Activated CD8-positive, alpha-beta memory T cell treated with anti-CD3 and anti-CD28 coated beads for 36 hours (primary cell): ENCODE results near the gene INPP5E. TPM values are rescaled to one million over a fixed set of nuclear protein-coding genes. Genes with fewer than 3 reads are reported as not detected.
"Not testable (repeated sequence)": the region's sequence is repeated elsewhere in the genome, so short reads cannot be mapped to it uniquely, and the experiment has no call there.

ENCODE experiments used
- CTCF ChIA-PET: fragments of 350-600 bp; sonication (Branson Sonifier 250); formaldehyde crosslinking; loops from one replicate; lab custom pipeline; 2021; ENCODE audit warnings: antibody characterized with exemption; lab: Charles Lee
- POLR2A ChIA-PET: fragments of 350-600 bp; sonication (Branson Sonifier 250); formaldehyde crosslinking; loops from one replicate; lab custom pipeline; 2021; ENCODE audit warnings: antibody characterized with exemption; lab: Charles Lee
- total RNA-seq, 2 experiments: library from RNA; stranded (reverse); gene quantifications; one replicate each; pipeline ENCODE4 v1.2.3, GENCODE V29; 2021

INPP5E gene
- total RNA-seq, 2 experiments from 2014 or later, result 15.9 to 16.5 TPM

DNA sequence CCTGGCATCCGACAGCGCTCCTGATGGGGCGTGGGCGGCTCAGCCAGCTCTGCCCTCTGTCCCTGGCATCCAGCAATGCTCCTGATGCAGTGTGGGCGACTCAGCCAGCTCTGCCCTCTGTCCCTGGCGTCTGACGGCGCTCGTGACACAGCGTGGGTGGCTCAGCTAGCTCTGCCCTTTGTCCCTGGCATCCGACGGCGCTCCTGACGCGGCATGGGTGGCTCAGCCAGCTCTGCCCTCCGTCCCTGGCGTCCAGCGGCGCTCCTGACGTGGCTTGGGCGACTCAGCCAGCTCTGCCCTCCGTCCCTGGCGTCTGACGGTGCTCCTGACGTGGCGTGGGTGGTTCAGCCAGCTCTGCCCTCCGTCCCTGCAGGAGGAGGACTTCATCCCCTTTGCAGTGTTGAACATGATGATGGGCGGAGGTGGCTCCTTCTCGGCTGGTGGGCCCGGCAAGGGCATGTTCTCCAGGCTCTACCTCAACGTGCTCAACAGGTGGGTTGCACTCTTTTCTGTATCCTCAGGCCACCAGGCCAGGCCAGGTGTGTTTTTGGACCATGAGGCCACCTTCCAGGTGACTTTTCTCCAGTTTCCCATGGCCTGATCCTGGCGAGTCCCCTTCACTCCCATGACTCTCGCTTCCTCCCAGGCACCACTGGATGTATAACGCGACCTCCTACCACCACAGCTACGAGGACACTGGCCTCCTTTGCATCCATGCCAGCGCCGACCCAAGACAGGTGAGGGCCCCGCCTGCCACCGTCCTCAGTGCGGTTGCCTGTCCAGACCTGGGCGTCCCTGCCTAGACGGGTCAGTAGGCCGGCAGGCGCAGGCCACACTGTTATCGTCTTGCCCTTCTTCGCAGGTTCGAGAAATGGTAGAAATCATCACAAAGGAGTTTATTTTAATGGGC is 21.2 kb downstream of the INPP5E start:
- POLR2A ChIA-PET, result interaction anchor here (0.5 to 1.1 kb wide), 2 partner anchors 9 to 26 kb away, joined by 3 to 4 read pairs; no protein-coding TSS in a partner anchor
- CTCF ChIA-PET, result no interaction called here

DNA sequence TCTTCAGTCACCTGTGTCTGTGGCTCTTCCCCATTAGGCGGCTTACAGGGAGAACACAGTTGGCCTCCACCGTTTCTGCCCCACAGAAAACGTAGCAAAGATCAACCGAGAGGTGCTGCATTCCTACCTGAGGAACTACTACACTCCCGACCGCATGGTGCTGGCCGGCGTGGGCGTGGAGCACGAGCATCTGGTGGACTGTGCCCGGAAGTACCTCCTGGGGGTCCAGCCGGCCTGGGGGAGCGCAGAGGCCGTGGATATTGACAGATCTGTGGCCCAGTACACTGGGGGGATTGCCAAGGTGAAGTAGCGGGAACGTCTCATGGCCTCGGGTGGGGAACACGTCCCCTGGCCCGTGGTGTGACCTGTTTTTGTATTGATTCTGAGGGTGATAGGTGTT is 22.7 kb downstream of the INPP5E start:
- POLR2A ChIA-PET, result no interaction called here

DNA sequence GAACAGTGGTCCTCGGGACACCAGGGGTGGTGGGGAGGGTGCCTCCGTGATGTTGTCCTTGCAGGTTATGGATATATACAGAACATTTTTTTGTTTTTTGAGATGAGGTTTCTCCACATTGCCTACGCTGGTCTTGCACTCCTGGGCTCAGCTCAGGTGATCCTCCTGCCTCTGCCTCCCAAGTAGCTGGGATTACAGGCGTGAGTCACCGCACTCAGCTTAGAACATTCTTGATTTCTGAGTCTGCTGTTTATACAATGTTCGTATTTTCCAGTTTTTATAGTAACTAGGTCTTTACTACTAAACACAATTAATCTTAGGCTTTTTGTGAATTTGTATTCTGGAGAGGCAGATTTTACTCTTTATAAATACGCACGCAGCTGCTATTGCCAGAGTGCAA is 23.2 kb downstream of the INPP5E start:
- CTCF ChIA-PET, result no interaction called here
- POLR2A ChIA-PET, result no interaction called here

More for the DNA sequence above, 22.7 kb downstream of the INPP5E start:
- CTCF ChIA-PET, result interaction anchor here (0.5 kb wide), 1 partner anchor 84 kb away, joined by 4 read pairs; no protein-coding TSS in a partner anchor

DNA sequence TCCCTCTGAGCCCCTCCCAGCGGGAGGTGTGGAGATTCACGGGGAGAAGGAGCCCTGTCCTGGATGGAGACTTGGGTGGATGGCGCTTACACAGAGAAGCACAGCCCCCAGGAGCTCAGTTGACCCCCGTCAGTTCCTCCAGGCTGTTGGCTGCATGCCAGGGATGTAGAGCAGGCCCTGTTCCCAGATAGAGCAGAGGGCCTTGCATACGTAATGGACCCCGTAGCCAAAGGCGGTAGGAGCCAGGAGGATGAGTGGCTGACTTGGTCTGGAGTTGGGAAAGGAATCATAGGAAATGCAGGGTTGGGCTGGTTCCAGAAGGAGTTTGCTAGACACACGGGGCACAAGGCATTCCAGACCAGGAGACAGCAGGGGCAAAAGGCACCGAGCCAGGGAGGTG is 26.7 kb downstream of the INPP5E start:
- ChIA-PET POLR2A (no interaction called here), CTCF (interaction anchor here (1.5 kb wide), 1 partner anchor 9 kb away, joined by 4 read pairs; no protein-coding TSS in a partner anchor)

DNA sequence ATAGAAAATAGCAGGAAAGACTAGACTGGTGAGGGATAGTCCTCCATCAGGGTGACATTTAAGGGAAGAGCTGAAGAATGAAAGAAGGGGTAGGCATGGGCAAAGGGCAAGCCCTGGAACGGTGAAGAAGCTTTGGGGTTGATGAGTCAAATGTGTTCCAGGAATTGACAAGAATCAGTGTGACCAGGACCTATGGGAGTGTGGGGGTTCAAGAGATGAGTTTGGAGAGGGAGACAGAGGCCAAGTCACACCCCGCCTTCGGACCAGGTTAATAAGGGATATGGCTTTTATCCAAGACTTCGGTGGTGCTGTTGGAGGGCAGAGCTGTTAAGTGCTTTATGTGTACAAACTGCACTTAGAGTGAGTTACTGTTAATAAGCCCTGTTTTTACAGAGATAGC is 28.3 kb downstream of the INPP5E start:
- POLR2A ChIA-PET, result no interaction called here
- CTCF ChIA-PET, result interaction anchor here (1.5 to 3.5 kb wide), 2 partner anchors 11 to 27 kb away, joined by 4 to 24 read pairs; partner anchors contain the start of gene SNAPC4

DNA sequence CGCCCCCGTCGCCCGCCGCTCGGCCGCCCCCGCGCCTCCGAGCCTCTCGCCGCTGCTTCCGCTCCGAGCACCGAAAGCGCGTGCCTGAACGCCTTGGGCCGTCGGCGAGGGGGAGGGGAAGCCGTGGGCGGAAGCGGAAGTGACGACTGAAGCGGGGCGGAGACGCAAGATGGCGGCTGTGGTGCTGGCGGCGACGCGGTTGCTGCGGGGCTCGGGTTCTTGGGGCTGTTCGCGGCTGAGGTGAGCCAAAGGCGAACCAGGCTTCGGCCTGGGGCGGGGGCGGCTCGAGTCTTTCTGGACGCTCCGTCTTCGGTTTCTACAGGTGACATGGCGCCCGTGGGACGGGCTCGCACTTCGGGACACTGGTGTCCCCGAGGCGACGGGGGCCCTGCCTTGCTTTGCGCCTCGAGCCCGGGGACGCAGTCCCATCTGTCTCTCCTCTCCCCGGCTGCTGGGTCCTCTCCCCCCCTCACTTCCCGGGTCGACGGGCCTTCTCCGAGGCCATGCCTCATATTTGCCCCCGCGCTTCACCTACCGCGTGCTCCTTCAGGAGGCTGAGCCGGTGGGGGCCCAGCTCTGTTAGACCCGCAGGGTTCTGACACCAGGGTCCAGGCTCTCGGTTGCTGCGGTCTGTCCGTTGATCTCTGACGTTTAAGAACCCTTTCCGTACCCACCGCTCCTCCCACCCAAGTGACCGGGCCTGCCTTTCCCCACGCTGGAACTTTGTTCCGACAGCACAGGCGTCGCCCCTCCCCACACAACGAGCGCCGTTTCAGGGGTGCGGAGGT is 29.0 kb downstream of the INPP5E start, which contains the start of the genes ENTR1 and PMPCA:
Gene ENTR1, minus strand, starts transcription at position 115 of the 788 bp plus-strand sequence. CDS start 217 bp downstream, outside the sequence.
Gene PMPCA, plus strand, starts transcription at position 159 of the 788 bp plus-strand sequence. Its CDS starts 11 bp downstream, at position 170.
- CTCF ChIA-PET, result interaction anchor here (3.5 kb wide), 1 partner anchor 10 kb away, joined by 24 read pairs; the partner anchor contains the start of gene SNAPC4
- POLR2A ChIA-PET, result interaction anchor here (0.8 to 1.7 kb wide), 5 partner anchors 10 to 128 kb away, joined by 3 to 5 read pairs (median 4); partner anchors contain the start of gene DNLZ

GRCh38 chr9:136409557-136410455 is 29.8 kb downstream of the INPP5E start:
- CTCF ChIA-PET, result interaction anchor here (0.7 to 3.5 kb wide), 4 partner anchors 10 to 287 kb away, joined by 3 to 24 read pairs (median 3); partner anchors contain the start of genes DNLZ and SNAPC4
- POLR2A ChIA-PET, result interaction anchor here (0.6 to 1.7 kb wide), 7 partner anchors 9 to 320 kb away, joined by 3 to 5 read pairs (median 4); partner anchors contain the start of gene DNLZ

- POLR2A ChIA-PET, result no interaction called here
- CTCF ChIA-PET, result interaction anchor here (0.7 kb wide), 1 partner anchor 33 kb away, joined by 3 read pairs; no protein-coding TSS in a partner anchor
Observed at GRCh38 chr9:136407911-136408310, 31.7 kb downstream of the INPP5E start.

GRCh38 chr9:136407061-136407460 is 32.6 kb downstream of the INPP5E start:
- CTCF ChIA-PET, POLR2A ChIA-PET: not testable (repeated sequence)

GRCh38 chr9:136405904-136406303 is 33.7 kb downstream of the INPP5E start:
- POLR2A ChIA-PET, CTCF ChIA-PET: not testable (repeated sequence)

DNA sequence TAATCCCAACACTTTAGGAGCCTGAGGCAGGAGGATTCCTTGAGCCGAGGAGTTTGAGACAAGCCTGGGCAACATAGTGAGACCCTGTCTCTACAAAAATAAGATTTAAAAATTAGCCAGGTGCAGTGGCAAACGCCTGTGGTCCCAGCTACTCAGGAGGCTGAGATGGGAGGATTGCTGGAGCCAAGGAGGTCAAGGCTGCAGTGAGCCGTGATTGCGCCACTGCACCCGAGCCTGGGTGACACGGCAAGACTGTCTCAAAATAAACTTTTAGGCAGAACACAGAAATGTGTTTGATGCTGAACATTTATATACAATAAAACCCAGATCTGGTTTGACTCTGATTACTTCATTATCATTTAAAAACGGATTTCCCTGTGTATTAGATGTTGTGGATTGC is 34.2 kb downstream of the INPP5E start:
- ChIA-PET POLR2A (no interaction called here), CTCF (no interaction called here)

DNA sequence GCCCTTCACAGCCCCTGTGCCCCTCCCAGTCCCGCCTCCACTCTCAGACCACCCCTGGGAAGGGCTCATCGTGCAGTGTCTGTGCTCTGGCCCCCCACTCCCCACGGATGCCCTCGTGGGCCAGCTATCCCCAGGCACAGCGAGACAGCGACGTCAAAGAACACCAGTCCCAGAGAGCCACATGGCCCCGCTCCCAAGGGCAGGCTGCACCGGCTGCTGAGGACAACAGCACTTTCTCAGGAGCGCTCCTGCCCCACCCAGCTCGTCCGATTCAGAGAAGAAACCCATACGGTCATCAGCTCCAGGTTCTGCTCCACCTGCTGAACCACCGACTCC is 34.9 kb downstream of the INPP5E start:
- ChIA-PET POLR2A (no interaction called here), CTCF (interaction anchor here (1.3 kb wide), 1 partner anchor 19 kb away, joined by 5 read pairs; no protein-coding TSS in a partner anchor)

DNA sequence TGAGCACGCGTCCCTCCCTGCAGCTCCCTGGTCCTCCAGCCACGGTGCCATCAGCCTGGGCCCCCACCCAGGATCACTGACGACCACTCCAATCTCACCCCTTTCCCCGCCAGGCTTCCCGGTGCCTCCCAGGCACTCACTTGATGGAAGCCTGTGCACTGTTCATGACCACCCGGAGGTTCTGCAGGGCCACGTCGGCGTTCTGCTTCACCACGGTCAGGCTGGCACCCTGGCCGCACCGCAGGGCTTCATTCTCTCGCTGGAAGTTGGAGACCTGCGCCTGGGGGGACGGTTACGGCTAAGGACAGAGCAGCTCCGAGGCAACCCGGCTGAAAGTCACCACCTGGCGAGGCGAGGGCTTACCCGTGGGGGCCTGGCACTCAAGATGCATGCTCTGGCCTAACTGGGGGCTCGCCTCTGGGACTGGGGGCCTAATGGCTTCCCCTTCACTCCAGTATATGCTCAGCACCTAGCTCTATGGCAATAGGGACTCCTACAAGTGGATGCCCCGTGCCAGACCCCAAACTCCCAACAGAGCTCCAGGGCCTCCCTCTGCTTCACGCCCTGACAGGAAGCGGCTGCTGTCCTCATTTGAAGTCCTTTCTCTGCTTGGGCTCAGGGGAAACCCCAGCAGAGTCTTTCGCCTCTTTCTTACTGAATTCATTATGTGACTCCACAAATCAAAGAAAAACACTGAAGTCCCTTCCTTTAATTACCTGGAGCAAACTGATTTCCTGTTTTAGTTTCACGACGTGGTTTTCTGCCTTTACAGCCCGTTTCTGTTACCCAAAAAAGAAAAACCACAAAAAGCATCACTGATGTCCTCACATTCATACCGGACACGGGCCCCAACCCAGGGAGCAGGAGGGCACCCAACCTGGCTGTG is 35.5 kb downstream of the INPP5E start:
- CTCF ChIA-PET, result interaction anchor here (0.9 to 1.6 kb wide), 7 partner anchors 9 to 41 kb away, joined by 3 to 8 read pairs (median 3); partner anchors contain the start of gene DNLZ
- POLR2A ChIA-PET, result interaction anchor here (0.8 to 1.2 kb wide), 2 partner anchors 41 to 142 kb away, joined by 3 read pairs; no protein-coding TSS in a partner anchor

DNA sequence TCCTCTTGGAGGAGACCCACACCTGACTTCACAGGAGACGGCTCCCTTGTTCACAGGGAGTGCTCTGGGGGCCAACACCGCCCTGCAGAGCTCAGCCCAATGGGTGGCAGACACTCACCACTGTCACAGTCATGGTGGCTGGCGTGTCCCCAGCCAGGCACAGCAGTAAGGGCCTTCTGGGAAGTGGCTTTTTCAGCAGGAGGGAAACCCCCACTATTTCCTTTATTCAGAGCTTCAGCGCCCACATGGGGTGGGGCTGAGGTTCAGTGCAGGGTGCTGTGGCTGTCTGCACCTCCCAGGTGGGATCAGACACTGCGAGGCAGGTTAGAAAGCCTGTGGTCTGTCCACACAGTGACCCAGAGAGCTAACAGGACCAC is 36.1 kb downstream of the INPP5E start:
- ChIA-PET POLR2A (interaction anchor here (0.7 to 1.2 kb wide), 3 partner anchors 41 to 143 kb away, joined by 3 read pairs; no protein-coding TSS in a partner anchor), CTCF (interaction anchor here (0.9 to 1.6 kb wide), 7 partner anchors 10 to 41 kb away, joined by 3 to 8 read pairs (median 3); partner anchors contain the start of gene DNLZ)

DNA sequence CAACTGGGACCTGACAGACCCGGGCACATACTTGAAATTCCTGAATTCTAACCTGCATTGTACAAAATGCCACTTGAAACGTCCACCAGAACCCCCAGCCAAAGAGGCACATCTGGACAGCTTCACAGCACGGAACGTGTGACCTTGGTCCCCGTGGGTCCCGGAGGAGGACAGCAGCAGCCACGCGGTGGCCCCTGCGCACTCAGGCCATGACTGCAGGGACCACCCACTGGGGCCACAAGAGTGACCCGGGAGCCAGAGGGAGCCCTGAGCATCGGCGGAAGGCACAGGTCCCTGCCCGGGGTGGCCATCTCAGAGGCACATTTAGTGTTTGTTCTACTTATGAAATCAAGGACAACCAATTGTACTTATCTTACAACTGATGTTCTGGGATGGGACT is 37.6 kb downstream of the INPP5E start:
- POLR2A ChIA-PET, result no interaction called here
- CTCF ChIA-PET, result interaction anchor here (0.6 to 4.0 kb wide), 3 partner anchors 8 to 720 kb away, joined by 3 to 24 read pairs (median 5); partner anchors contain the start of genes ENTR1 and PMPCA

DNA sequence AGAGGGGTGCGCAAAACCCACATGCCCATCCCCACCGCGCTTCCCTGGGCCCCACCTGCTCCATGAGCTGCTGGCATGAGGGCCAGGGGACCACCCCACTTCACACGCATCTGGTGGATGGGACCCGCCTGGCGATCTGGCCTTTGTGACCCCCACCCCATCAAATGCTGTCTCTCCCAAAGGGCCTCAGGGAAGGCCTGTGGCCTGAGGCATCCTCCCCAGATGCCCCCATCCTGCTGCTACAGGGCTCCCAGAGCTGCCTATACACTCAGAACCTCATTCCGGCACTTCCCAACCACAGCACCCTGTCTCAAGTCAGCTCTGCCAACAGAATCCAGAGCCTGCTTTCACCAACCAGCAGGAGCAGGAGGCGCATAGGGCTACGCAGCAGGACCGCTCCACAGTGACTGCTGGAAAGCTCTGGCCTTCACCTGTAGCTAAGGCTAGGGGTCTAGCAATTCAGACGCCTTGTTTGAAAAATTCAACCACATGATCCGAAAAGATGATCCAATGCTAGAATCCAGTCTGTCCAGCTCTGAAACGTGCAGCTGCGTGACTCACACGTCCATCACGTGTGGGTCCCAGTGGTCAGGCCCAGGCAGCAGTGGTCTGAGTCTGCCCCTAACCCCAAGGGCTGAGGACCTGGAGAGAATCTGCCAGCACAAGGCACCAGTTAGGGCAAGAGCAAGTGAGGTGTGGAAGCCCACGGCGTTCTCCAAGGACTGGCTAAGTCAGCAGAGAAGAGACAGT is 38.3 kb downstream of the INPP5E start:
- POLR2A ChIA-PET, result interaction anchor here (1.2 to 1.3 kb wide), 2 partner anchors 8 to 38 kb away, joined by 5 to 11 read pairs; partner anchors contain the start of genes DNLZ, ENTR1 and PMPCA
- CTCF ChIA-PET, result interaction anchor here (0.6 to 4.0 kb wide), 5 partner anchors 9 to 721 kb away, joined by 3 to 24 read pairs (median 5); partner anchors contain the start of genes DNLZ, ENTR1 and PMPCA
